NCI-H2196 (cell line): ENCODE measurements around the gene TPH2.

Source experiments
- DNase-seq: peaks from one replicate; lab custom pipeline; 2025; ENCODE audit not compliant: unreplicated experiment; lab: John Stamatoyannopoulos, UW

Gene TPH2

GRCh38 chr12:71958457-71958856 lies 19.8 kb downstream of the TPH2 start:
- DNase-seq = no peak

- DNase-seq = peak; percentile 6
These were observed 20.4 kb downstream of the TPH2 start for GRCh38 chr12:71958993-71959578.

GRCh38 chr12:71967211-71967610 lies 28.6 kb downstream of the TPH2 start:
- DNase-seq = no peak

GRCh38 chr12:71969330-71969729 lies 30.7 kb downstream of the TPH2 start:
- no peak for DNase-seq

- no peak for DNase-seq
These were observed 31.4 kb downstream of the TPH2 start for GRCh38 chr12:71970031-71970430.

GRCh38 chr12:71972441-71973074 lies 33.9 kb downstream of the TPH2 start:
- DNase-seq = peak; percentile 19

GRCh38 chr12:71973687-71974086 lies 35.0 kb downstream of the TPH2 start:
- no peak for DNase-seq

GRCh38 chr12:71980538-71980937 lies 41.9 kb downstream of the TPH2 start:
- DNase-seq = no peak

GRCh38 chr12:71981149-71981548 lies 42.5 kb downstream of the TPH2 start:
- no peak for DNase-seq

- DNase-seq = no peak
These were observed 56.1 kb downstream of the TPH2 start for GRCh38 chr12:71994715-71995114.

GRCh38 chr12:71999795-72000194 lies 61.1 kb downstream of the TPH2 start:
- no peak for DNase-seq

- no peak for DNase-seq
These were observed 62.5 kb downstream of the TPH2 start for GRCh38 chr12:72000969-72001648.

- DNase-seq = no peak
These were observed 68.1 kb downstream of the TPH2 start for GRCh38 chr12:72006766-72007165.

GRCh38 chr12:72010356-72010755 lies 71.7 kb downstream of the TPH2 start:
- DNase-seq = no peak

- no peak for DNase-seq
These were observed 72.7 kb downstream of the TPH2 start for GRCh38 chr12:72011374-72011773.

GRCh38 chr12:72012874-72013273 lies 74.2 kb downstream of the TPH2 start:
- DNase-seq = no peak

- DNase-seq = no peak
These were observed 77.2 kb downstream of the TPH2 start for GRCh38 chr12:72015895-72016294.

GRCh38 chr12:72017054-72017651 lies 78.5 kb downstream of the TPH2 start:
- DNase-seq = peak; percentile 71

- no peak for DNase-seq
These were observed 79.4 kb downstream of the TPH2 start for GRCh38 chr12:72018036-72018435.

GRCh38 chr12:72024613-72025012 lies 86.0 kb downstream of the TPH2 start:
- no peak for DNase-seq

GRCh38 chr12:72025524-72025923 lies 86.9 kb downstream of the TPH2 start:
- no peak for DNase-seq

GRCh38 chr12:72028966-72029365 lies 90.3 kb downstream of the TPH2 start:
- DNase-seq = no peak
